PFSK-1 (cell line): Measurements from ENCODE around the gene DNAH8.

Experiments
- FOXP2 ChIP-seq: optimal IDR thresholded peaks from 2 replicates; pipeline ENCODE3; 2011; ENCODE audit warnings: borderline replicate concordance, control low read depth, inconsistent platforms; ENCODE audit not compliant: insufficient read depth; ENCODE audit errors: extremely low read length, extremely low read depth
- POLR2AphosphoS5 ChIP-seq: IDR thresholded peaks from 2 replicates; pipeline ENCODE4 v1.6.1; 2012; ENCODE audit warnings: low read depth, mild to moderate bottlenecking, control low read depth, low read length, moderate library complexity
- REST ChIP-seq, 2 experiments: IDR thresholded peaks; 2 replicates each; pipeline versions ENCODE4 v1.6.1 to v1.8.0; 2011 to 2012; ENCODE audit warnings: low read depth in 2 of 2, low read length in 2 of 2, control low read depth in 1 of 2, inconsistent platforms in 1 of 2, mild to moderate bottlenecking in 1 of 2, moderate library complexity in 1 of 2; ENCODE audit not compliant: insufficient read depth in 1 of 2
- SIN3A ChIP-seq: IDR thresholded peaks from 2 replicates; pipeline ENCODE4 v1.6.1; 2012; ENCODE audit warnings: mild to moderate bottlenecking, low read length, moderate library complexity, borderline replicate concordance; ENCODE audit not compliant: insufficient read depth
- TAF1 ChIP-seq: IDR thresholded peaks from 2 replicates; pipeline ENCODE4 v1.6.1; 2012; ENCODE audit warnings: low read length, control low read depth, borderline replicate concordance; ENCODE audit not compliant: insufficient read depth

DNAH8 gene

DNA sequence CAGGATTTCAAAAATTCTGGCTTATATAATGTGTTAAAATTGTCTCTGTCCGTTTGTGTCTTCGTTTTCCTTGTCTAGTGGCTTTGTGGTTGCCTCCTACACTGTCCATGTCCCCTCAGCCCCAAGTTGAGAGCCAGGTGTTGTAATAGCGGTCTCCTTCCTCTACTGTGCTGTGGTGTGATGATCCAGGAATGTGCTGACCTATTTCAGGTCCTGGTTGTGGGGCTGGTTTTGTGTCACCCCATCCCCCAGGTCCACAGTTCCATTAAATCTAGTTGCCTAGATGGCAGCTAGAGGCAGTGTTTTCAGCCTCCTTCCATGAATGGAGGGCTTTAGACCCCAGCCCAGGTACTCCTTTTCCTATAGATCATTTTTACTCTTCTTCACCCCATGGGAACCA lies 128.7 kb downstream of the DNAH8 start:
- no peak for TF ChIP-seq POLR2AphosphoS5
- no peak for TF ChIP-seq TAF1
- TF ChIP-seq FOXP2, result no peak
- no peak for TF ChIP-seq REST (IDR thresholded peaks at IDR 0.05; ENCODE audit: insufficient read depth in 1 of 2, low read depth in 2 of 2, low read length in 2 of 2)
- no peak for TF ChIP-seq SIN3A

- TF ChIP-seq TAF1, result no peak
- no peak for TF ChIP-seq POLR2AphosphoS5
- TF ChIP-seq SIN3A, result no peak
- no peak for TF ChIP-seq REST (IDR thresholded peaks at IDR 0.05; ENCODE audit: insufficient read depth in 1 of 2, low read depth in 2 of 2, low read length in 2 of 2)
- TF ChIP-seq FOXP2, result no peak
These were observed 130.8 kb downstream of the DNAH8 start for GRCh38 chr6:38845931-38846330.

GRCh38 chr6:38846361-38846760 lies 131.2 kb downstream of the DNAH8 start:
- no peak for TF ChIP-seq FOXP2
- TF ChIP-seq SIN3A, result no peak
- TF ChIP-seq POLR2AphosphoS5, result no peak
- TF ChIP-seq REST (IDR thresholded peaks at IDR 0.05; ENCODE audit: insufficient read depth in 1 of 2, low read depth in 2 of 2, low read length in 2 of 2), result no peak
- no peak for TF ChIP-seq TAF1

- TF ChIP-seq SIN3A (no peak), REST (IDR thresholded peaks at IDR 0.05; ENCODE audit: insufficient read depth in 1 of 2, low read depth in 2 of 2, low read length in 2 of 2) (no peak), TAF1 (no peak), FOXP2 (no peak), POLR2AphosphoS5 (no peak)
These were observed 131.7 kb downstream of the DNAH8 start for GRCh38 chr6:38846844-38847243.

DNA sequence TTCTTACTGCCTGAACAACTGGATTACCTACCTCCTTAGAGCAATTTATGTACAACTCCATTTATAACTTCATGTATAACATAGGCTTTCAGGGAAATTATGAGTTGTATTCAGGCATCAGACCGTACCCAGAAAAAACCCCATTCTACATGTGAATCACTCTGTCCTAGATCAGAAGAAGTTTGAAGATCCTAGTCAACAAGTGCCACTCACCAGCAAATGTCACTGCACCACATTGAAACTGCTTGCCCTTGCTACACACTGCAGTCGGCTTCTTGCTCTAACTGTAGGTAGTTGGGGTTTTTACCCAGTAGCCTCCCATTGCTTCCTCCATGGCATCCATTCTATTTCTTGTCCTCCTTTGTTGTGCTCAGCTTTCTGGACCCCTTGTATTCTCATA lies 132.4 kb downstream of the DNAH8 start:
- TF ChIP-seq REST (IDR thresholded peaks at IDR 0.05; ENCODE audit: insufficient read depth in 1 of 2, low read depth in 2 of 2, low read length in 2 of 2) (no peak), FOXP2 (no peak), POLR2AphosphoS5 (no peak)
